ENCODE results near the gene MTREX.

Gene MTREX

GRCh38 chr5:55463613-55464012, 155.8 kb downstream of the MTREX start (continued):
- TF ChIP-seq, protein P1, sequence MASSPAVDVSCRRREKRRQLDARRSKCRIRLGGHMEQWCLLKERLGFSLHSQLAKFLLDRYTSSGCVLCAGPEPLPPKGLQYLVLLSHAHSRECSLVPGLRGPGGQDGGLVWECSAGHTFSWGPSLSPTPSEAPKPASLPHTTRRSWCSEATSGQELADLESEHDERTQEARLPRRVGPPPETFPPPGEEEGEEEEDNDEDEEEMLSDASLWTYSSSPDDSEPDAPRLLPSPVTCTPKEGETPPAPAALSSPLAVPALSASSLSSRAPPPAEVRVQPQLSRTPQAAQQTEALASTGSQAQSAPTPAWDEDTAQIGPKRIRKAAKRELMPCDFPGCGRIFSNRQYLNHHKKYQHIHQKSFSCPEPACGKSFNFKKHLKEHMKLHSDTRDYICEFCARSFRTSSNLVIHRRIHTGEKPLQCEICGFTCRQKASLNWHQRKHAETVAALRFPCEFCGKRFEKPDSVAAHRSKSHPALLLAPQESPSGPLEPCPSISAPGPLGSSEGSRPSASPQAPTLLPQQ (tag by site-specific recombination; IDR thresholded peaks at IDR 0.05), result no peak
- no peak for TF ChIP-seq YY2 (tag by site-specific recombination; IDR thresholded peaks at IDR 0.05)
- no peak for TF ChIP-seq ZBTB26 (tag by site-specific recombination; optimal IDR thresholded peaks at IDR 0.05)
- peak; percentile 74 for TF ChIP-seq ZNF791 (tag by site-specific recombination; IDR thresholded peaks at IDR 0.05)
- peak; percentile 94 for TF ChIP-seq ZNF266 (tag by site-specific recombination; IDR thresholded peaks at IDR 0.05; ENCODE audit: low read depth)
- TF ChIP-seq, protein P2, sequence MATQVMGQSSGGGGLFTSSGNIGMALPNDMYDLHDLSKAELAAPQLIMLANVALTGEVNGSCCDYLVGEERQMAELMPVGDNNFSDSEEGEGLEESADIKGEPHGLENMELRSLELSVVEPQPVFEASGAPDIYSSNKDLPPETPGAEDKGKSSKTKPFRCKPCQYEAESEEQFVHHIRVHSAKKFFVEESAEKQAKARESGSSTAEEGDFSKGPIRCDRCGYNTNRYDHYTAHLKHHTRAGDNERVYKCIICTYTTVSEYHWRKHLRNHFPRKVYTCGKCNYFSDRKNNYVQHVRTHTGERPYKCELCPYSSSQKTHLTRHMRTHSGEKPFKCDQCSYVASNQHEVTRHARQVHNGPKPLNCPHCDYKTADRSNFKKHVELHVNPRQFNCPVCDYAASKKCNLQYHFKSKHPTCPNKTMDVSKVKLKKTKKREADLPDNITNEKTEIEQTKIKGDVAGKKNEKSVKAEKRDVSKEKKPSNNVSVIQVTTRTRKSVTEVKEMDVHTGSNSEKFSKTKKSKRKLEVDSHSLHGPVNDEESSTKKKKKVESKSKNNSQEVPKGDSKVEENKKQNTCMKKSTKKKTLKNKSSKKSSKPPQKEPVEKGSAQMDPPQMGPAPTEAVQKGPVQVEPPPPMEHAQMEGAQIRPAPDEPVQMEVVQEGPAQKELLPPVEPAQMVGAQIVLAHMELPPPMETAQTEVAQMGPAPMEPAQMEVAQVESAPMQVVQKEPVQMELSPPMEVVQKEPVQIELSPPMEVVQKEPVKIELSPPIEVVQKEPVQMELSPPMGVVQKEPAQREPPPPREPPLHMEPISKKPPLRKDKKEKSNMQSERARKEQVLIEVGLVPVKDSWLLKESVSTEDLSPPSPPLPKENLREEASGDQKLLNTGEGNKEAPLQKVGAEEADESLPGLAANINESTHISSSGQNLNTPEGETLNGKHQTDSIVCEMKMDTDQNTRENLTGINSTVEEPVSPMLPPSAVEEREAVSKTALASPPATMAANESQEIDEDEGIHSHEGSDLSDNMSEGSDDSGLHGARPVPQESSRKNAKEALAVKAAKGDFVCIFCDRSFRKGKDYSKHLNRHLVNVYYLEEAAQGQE (tag by site-specific recombination; IDR thresholded peaks at IDR 0.05), result peak; percentile 89
- no peak for TF ChIP-seq CTCF (tag by site-specific recombination; IDR thresholded peaks at IDR 0.05)
- TF ChIP-seq ZNF629 (tag by site-specific recombination; IDR thresholded peaks at IDR 0.05), result peak; percentile 80
- TF ChIP-seq, protein P3, sequence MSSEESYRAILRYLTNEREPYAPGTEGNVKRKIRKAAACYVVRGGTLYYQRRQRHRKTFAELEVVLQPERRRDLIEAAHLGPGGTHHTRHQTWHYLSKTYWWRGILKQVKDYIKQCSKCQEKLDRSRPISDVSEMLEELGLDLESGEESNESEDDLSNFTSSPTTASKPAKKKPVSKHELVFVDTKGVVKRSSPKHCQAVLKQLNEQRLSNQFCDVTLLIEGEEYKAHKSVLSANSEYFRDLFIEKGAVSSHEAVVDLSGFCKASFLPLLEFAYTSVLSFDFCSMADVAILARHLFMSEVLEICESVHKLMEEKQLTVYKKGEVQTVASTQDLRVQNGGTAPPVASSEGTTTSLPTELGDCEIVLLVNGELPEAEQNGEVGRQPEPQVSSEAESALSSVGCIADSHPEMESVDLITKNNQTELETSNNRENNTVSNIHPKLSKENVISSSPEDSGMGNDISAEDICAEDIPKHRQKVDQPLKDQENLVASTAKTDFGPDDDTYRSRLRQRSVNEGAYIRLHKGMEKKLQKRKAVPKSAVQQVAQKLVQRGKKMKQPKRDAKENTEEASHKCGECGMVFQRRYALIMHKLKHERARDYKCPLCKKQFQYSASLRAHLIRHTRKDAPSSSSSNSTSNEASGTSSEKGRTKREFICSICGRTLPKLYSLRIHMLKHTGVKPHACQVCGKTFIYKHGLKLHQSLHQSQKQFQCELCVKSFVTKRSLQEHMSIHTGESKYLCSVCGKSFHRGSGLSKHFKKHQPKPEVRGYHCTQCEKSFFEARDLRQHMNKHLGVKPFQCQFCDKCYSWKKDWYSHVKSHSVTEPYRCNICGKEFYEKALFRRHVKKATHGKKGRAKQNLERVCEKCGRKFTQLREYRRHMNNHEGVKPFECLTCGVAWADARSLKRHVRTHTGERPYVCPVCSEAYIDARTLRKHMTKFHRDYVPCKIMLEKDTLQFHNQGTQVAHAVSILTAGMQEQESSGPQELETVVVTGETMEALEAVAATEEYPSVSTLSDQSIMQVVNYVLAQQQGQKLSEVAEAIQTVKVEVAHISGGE (tag by site-specific recombination; conservative IDR thresholded peaks at IDR 0.05; ENCODE audit: low read depth), result peak; percentile 90
- no peak for TF ChIP-seq KLF8 (tag by site-specific recombination; IDR thresholded peaks at IDR 0.05)

GRCh38 chr5:55467862-55468551, 160.2 kb downstream of the MTREX start:
- CTCF ChIA-PET, result interaction anchor here (0.6 kb wide), 1 partner anchor 978 kb away, joined by 6 read pairs; no protein-coding TSS in a partner anchor
- peaks cover 0 to 3% of the 10 kb centered on the region in 2 experiments; a peak in 1 of 3 replicates for H3K36me3 ChIP-seq (ENCODE audit: control insufficient read depth in 2 of 2, insufficient read depth in 1 of 2, low read length in 2 of 2)
- 0 out of 2 replicates have a peak, but pooled peaks have one; percentile 5 for TF ChIP-seq BCL6B (tag by site-specific recombination; IDR thresholded peaks at IDR 0.05)
- TF ChIP-seq PRDM1 (tag by site-specific recombination; IDR thresholded peaks at IDR 0.05), result no peak
- peak; percentile 94 for TF ChIP-seq PRDM6 (tag by site-specific recombination; IDR thresholded peaks at IDR 0.05)
- peak; percentile 17; the same call in 1 of the 2 replicates for TF ChIP-seq OVOL3 (tag by site-specific recombination; IDR thresholded peaks at IDR 0.05)
- 0 out of 2 replicates have a peak, but pooled peaks have one; percentile 56 for TF ChIP-seq ZXDB (tag by site-specific recombination; IDR thresholded peaks at IDR 0.05)
- TF ChIP-seq FEZF1 (tag by site-specific recombination; IDR thresholded peaks at IDR 0.05), result 0 out of 2 replicates have a peak, but pooled peaks have one; percentile 21
- no peak for TF ChIP-seq KLF1 (tag by site-specific recombination; IDR thresholded peaks at IDR 0.05)
- H3K4me3 ChIP-seq (ENCODE audit: low read depth, low read length), result no peak overlapping the region
- H3K27ac ChIP-seq (ENCODE audit: extremely low read depth, low read depth, low read length), result no peak overlapping the region; the same call in 1 of the 2 replicates
- H3K4me1 ChIP-seq (ENCODE audit: control insufficient read depth, insufficient read depth, low read length), result 0 out of 2 replicates have a peak, but pooled peaks cover 3% of the 10 kb centered on the region
- POLR2A ChIA-PET, result interaction anchor here (1.3 kb wide), 1 partner anchor 17 kb away, joined by 3 read pairs; no protein-coding TSS in a partner anchor
- H3K9me3 ChIP-seq (ENCODE audit: control insufficient read depth, insufficient read depth, low read depth, low read length), result no peaks in the 10 kb centered on the region
